Measurements from ENCODE around the gene METTL9.
"Not testable (repeated sequence)": the region's sequence is repeated elsewhere in the genome, so short reads cannot be mapped to it uniquely, and the experiment has no call there.

DNA sequence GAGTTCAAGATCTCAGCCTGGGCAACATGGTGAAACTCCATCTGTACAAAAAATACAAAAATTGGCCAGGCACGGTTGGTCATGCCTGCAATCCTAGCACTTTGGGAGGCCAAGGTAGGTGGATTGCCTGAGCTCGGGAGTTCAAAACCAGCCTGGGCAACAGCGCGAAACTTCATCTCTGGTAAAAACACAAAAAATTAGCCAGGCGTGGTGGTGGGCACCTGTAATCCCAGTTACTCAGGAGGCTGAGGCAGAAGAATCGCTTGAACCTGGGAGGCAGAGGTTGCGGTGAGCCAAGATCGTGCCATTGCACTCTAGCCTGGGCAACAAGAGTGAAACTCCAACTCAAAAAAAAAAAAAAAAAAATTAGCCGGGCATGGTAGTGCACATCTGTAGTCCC lies 25.9 kb upstream of the METTL9 start:
- TF ChIP-seq, protein P1, sequence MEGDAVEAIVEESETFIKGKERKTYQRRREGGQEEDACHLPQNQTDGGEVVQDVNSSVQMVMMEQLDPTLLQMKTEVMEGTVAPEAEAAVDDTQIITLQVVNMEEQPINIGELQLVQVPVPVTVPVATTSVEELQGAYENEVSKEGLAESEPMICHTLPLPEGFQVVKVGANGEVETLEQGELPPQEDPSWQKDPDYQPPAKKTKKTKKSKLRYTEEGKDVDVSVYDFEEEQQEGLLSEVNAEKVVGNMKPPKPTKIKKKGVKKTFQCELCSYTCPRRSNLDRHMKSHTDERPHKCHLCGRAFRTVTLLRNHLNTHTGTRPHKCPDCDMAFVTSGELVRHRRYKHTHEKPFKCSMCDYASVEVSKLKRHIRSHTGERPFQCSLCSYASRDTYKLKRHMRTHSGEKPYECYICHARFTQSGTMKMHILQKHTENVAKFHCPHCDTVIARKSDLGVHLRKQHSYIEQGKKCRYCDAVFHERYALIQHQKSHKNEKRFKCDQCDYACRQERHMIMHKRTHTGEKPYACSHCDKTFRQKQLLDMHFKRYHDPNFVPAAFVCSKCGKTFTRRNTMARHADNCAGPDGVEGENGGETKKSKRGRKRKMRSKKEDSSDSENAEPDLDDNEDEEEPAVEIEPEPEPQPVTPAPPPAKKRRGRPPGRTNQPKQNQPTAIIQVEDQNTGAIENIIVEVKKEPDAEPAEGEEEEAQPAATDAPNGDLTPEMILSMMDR (IDR thresholded peaks at IDR 0.05; ENCODE audit: poor library complexity): not testable (repeated sequence)
- not testable (repeated sequence) for TF ChIP-seq EZH2 (IDR thresholded peaks at IDR 0.05; ENCODE audit: borderline replicate concordance)

All from hepatocyte (in vitro differentiated cells).